KMS-11 (cell line): Measurements from ENCODE around the gene SMIM30.

Experiments
- H2AFZ ChIP-seq: fragments of 200-600 bp; sonication (generic); 2 replicates; pipeline ENCODE4 v1.6.1; 2016; ENCODE audit warnings: antibody characterized with exemption, mixed run types, low read depth
- H3K27ac ChIP-seq: fragments of 200-600 bp; sonication (generic); 2 replicates; pipeline ENCODE4 v1.6.1; 2016; ENCODE audit warnings: mild to moderate bottlenecking, mixed run types
- H3K27me3 ChIP-seq: fragments of 200-600 bp; sonication (generic); 2 replicates; pipeline ENCODE4 v1.6.1; 2017; ENCODE audit warnings: mild to moderate bottlenecking, low read depth, mixed run types, moderate library complexity; ENCODE audit not compliant: insufficient read depth
- H3K36me3 ChIP-seq: fragments of 200-600 bp; sonication (generic); 2 replicates; pipeline ENCODE4 v1.6.1; 2017; ENCODE audit warnings: mild to moderate bottlenecking, mixed run types; ENCODE audit not compliant: insufficient read depth
- H3K4me1 ChIP-seq: fragments of 200-600 bp; sonication (generic); 2 replicates; pipeline ENCODE4 v1.6.1; 2016; ENCODE audit warnings: mild to moderate bottlenecking, low read depth, mixed run types; ENCODE audit not compliant: poor library complexity, severe bottlenecking
- H3K4me2 ChIP-seq: fragments of 200-600 bp; sonication (generic); 2 replicates; pipeline ENCODE4 v1.7.0; 2016; ENCODE audit warnings: mild to moderate bottlenecking, mixed run types
- H3K4me3 ChIP-seq: fragments of 200-600 bp; sonication (generic); IDR thresholded peaks from 2 replicates; pipeline ENCODE4 v1.6.1; 2017; ENCODE audit warnings: low read depth, low read length, mixed read lengths; ENCODE audit not compliant: insufficient read depth
- H3K79me2 ChIP-seq: fragments of 200-600 bp; sonication (generic); 2 replicates; pipeline ENCODE4 v1.6.1; 2016; ENCODE audit warnings: low read depth, mixed run types; ENCODE audit not compliant: insufficient read depth
- H3K9ac ChIP-seq: fragments of 200-600 bp; sonication (generic); 2 replicates; pipeline ENCODE4 v1.6.1; 2016; ENCODE audit warnings: mild to moderate bottlenecking, mixed run types
- H4K20me1 ChIP-seq: fragments of 200-600 bp; sonication (generic); 2 replicates; pipeline ENCODE4 v1.6.1; 2016; ENCODE audit warnings: mild to moderate bottlenecking, mixed run types; ENCODE audit not compliant: insufficient read depth
- CTCF ChIP-seq: fragments of 200-600 bp; sonication (generic); conservative IDR thresholded peaks from 2 replicates; pipeline ENCODE4 v1.6.1; 2017; ENCODE audit warnings: low read depth, mild to moderate bottlenecking, antibody characterized with exemption, low read length, moderate library complexity, mixed read lengths

Gene SMIM30

GRCh38 chr7:113093561-113093960 is 24.8 kb downstream of the SMIM30 start:
- Histone ChIP-seq H3K4me2 (no peak overlapping the region), H4K20me1 (no peaks in the 10 kb centered on the region), H3K9ac (no peak overlapping the region), H3K4me3 (no peak overlapping the region), H3K4me1 (no peaks in the 10 kb centered on the region), H3K27ac (no peak overlapping the region), H3K79me2 (no peaks in the 10 kb centered on the region), H3K27me3 (no peaks in the 10 kb centered on the region), H3K36me3 (no peaks in the 10 kb centered on the region), H2AFZ (no peak overlapping the region)
- TF ChIP-seq CTCF, result no peak

GRCh38 chr7:113092762-113093161 is 25.6 kb downstream of the SMIM30 start:
- Histone ChIP-seq H4K20me1 (no peaks in the 10 kb centered on the region), H3K27me3 (no peaks in the 10 kb centered on the region), H2AFZ (no peak overlapping the region), H3K4me3 (no peak overlapping the region), H3K4me1 (no peaks in the 10 kb centered on the region), H3K9ac (no peak overlapping the region), H3K27ac (no peak overlapping the region), H3K4me2 (no peak overlapping the region), H3K79me2 (no peaks in the 10 kb centered on the region), H3K36me3 (no peaks in the 10 kb centered on the region)
- TF ChIP-seq CTCF, result no peak

GRCh38 chr7:113087071-113087998 is 31.0 kb downstream of the SMIM30 start:
- no peaks in the 10 kb centered on the region for H3K79me2 ChIP-seq
- H3K27me3 ChIP-seq, result no peaks in the 10 kb centered on the region
- no peak overlapping the region for H3K27ac ChIP-seq
- H4K20me1 ChIP-seq, result no peaks in the 10 kb centered on the region
- H2AFZ ChIP-seq, result no peak overlapping the region
- H3K4me1 ChIP-seq, result peaks cover 31% of the 10 kb centered on the region
- no peak overlapping the region for H3K4me3 ChIP-seq
- no peak for TF ChIP-seq CTCF
- no peak overlapping the region for H3K9ac ChIP-seq
- no peaks in the 10 kb centered on the region for H3K36me3 ChIP-seq
- no peak overlapping the region for H3K4me2 ChIP-seq

- Histone ChIP-seq H4K20me1 (no peaks in the 10 kb centered on the region), H3K9ac (no peak within 1 kb of the TSS), H3K36me3 (no peaks in the 10 kb centered on the region), H3K27ac (no peak within 1 kb of the TSS), H3K4me1 (peaks cover 37% of the 10 kb centered on the region), H3K4me2 (no peak within 1 kb of the TSS), H3K4me3 (no peak within 1 kb of the TSS), H3K27me3 (no peaks in the 10 kb centered on the region), H3K79me2 (no peaks in the 10 kb centered on the region), H2AFZ (no peak within 1 kb of the TSS)
- TF ChIP-seq CTCF, result no peak
Observed at GRCh38 chr7:113086431-113086888, 31.9 kb downstream of the SMIM30 start, which contains the start of gene GPR85. Gene GPR85 (minus strand): TSS chr7:113086827. CDS start chr7:113084721, 2,106 bp downstream.
